HG02623 (cell line): ENCODE data around the gene CACNB4.
A peak's percentile ranks its signal among the peaks of the same experiment; 100 is the strongest.

Experiments used
- ATAC-seq: cut with Tn5 transposase; IDR thresholded peaks from one replicate; pipeline ENCODE4 v1.9.1; 2021; ENCODE audit warnings: moderate library complexity; ENCODE audit not compliant: unreplicated experiment

Gene CACNB4

DNA sequence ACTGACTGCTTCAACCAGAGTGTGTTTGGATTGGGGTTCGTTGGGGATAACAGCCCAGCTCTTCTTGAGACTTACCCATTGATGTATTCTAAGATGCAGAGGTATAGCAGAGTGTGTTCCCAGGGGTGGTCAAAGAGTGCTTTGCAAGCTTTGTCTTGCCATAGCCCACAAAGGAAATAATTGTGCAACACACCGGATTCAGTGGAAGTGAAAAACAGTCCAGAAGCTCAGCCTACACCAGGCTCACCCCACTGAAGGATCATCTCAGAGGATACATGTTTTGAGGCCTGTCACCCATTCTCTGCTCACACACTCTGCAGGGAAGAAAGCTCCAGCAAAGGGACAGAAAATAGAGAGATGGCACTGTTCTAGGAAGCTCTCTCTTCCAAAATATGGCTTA, 9.6 kb downstream of the CACNB4 start:
- ATAC-seq, result no peak

DNA sequence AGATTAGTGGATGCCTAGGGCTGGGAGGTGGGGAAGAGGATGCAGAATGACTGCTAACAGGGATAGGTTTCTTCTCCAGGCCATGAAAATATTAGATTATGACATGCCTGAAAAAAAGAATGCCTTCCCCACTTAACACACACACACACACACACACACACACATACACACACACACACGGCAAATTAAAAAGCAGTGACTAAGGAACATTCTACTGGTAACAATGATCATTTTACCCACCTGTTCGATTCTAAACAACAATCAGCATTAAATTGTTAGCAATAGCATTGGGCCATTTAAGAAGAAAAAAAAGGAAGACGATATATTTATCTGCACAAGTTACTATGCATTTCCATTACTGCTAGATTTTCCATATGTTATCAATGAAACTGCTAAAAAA, 10.8 kb downstream of the CACNB4 start:
- no peak for ATAC-seq

DNA sequence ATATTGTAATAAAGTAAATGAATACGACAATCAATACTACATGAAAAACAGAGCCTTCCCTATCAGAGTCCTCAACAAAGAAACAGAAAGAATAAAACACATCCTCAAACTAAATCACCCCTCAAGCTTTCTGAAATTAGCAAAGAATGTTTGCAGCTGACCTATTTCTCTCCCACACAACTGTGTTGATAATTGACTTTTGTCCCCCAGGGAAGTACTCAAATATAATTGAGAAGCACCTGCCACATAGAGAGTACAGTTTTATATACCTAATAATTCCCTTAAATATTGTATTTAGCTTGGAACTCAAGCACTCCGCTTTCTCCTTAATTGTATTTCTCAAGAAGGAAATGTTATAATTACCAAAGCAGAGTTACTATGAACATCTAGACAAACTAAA, 12.6 kb downstream of the CACNB4 start:
- ATAC-seq, result no peak

DNA sequence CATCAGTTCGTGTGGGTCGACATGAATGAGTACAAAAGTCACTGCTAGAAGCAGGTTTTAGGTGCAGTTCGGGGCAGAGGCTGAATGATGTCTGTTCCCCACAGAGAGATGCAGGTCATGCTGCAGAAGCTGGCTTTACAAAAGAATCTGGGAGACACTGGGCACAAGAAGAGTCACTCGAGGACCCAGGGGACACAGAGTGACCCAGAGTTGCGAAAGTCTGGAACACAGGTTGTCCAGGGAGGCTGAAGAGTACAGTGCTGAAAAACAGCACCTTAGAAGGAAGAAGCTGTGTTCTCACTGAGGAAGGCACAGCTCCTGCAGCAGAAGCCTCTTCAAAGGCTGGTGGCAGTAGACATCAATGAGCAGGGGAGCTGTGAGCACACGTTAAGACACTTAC, 14.8 kb downstream of the CACNB4 start:
- ATAC-seq, result no peak

DNA sequence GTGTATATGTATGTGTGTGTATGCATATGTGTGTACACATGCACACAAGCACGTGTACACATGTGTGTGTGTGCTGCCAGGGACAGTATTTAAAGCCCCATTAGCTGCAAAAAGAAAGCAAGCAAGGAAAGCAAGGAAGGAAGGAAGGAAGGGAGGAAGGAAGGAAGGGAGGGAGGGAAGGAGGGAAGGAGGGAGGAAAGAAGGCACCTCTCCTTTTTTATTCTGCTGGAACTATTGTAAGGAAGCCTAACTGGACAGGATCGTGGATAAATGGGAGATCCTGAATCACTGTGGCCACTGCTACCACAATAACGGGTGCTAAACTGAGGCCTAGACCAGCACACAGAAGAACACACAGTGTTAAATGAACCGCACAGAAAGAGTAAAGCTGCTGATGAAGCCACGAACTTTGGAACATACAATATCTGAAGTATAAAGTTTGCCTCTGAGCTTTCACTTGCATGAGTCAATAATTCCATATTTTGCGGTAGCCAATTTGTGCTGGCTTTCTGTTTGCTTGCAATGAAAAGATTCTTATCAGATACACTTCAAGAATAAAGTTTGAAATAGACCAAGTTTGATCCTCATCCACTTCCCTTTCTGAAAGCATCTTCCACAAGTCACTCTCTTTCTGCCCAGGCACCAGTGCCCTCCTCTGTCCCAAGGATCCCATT, 15.5 kb downstream of the CACNB4 start:
- ATAC-seq, result no peak

DNA sequence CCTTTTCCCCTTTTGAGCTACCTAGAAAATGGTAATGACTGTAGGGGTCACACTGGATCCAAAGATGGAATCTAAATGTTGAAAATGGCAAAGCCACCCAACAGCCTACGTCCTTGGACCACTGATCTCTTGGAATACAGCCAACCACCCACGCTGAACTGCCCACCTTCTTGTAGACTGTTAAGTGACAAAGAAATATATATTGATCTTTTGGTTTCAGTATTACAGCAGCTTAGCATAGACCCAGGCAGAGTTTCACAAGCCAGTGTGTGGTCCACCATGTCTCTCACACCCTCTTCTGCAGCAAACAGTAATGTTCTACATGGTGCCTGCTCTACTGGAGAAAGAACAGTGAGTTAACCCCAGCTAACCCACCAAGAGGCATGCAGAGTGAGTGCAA, 20.2 kb downstream of the CACNB4 start:
- ATAC-seq, result no peak

DNA sequence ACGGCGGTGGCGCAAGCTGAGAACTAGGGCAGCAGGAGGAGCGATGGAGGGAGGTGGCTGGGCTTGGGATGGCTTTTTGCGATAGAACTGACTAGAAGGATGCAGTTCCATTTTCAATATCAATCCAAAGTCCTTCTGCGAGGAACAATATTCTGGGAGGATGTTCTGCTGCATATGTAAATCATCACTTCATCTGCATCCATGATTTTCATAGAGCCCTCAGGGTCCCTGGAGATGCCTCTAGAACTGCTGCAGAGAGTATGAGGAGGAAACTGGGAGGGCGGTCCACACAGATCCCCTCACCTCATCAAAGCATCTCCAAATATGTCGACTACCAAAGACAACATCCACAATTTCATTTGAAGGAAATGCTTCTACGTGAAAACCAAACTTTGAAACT, 20.8 kb downstream of the CACNB4 start:
- no peak for ATAC-seq

DNA sequence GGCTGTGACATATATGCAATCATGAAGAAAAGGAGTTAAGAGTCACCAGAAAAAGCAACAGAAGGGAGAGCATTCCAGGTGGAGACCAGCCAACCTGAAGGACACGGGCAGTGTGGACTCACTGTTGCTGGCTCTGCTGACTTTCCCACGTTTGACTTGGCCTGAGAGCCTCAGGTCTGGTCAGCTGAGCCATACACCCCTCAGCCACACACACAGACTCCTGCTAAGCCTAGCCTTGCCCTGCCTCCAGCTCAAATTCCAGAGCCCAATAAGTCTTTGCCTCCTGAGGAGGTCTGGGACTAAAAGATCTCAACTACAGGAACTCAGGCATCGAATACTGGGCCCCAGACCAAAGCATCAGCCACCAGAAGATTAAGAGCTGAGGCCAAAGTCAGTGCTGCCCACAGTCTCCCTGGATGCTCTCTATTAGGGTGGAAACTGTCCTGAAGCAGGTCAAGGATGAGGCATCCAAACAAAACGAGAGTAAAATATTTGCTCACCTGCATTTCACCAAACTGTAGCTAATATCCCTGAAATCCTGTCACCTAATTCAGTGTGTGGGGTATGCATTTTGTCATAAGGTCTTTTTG, 23.3 kb downstream of the CACNB4 start:
- ATAC-seq, result no peak

DNA sequence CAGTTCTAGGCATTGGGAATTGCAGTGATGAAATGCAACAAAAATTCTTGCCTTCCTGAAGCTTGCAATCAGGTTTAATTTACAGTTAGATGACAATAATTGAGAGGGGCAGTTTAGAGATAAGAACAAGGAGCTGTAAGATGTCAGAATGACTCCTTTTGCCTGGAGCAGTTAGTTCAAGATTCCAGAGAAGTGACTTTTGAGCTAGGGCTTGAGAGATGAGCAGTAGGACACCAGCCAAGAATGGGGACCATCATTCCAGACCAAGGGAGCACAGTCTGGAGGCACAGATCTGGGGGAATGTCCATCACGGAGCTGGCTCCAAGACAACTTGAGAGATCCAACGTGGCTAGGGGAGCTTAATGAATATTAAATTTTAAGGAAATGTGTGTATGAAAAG, 26.8 kb downstream of the CACNB4 start:
- ATAC-seq, result no peak

DNA sequence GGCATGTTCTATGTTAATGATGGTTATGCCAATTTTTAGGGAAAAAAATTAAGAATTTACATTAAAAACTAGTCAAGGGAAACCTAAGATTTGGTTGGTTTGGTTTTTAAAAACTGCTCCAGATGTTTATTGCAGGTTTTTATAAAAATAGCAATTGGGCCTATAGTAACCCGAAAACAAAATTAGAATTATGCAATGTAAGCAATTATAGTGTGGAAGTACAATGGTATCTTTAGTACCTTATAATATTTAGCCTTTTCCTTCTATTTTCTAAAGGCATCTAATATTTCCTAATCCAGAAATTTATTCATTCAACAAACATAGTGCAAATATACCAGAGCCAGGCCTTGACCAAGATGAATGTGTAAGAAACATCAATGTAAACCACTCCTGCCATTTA, 27.3 kb downstream of the CACNB4 start:
- no peak for ATAC-seq

DNA sequence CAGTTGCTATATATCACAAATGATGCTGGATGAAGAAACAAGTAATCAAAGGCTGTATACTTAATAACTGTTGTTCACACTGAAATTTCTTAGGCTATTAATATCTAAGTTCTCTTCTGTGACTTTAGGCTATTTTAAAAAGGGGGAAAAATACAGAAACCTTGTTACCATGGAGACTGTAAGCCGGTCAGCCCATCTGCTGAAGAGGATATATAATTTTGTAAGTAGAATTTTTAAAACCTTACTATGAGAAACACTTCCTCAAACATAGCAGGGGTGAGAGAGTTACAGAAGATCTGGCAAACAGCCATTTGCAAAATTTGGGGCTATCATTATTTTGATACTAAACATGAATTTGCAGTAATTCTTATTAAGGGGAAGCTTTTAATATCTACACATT, 27.8 kb downstream of the CACNB4 start:
- no peak for ATAC-seq

DNA sequence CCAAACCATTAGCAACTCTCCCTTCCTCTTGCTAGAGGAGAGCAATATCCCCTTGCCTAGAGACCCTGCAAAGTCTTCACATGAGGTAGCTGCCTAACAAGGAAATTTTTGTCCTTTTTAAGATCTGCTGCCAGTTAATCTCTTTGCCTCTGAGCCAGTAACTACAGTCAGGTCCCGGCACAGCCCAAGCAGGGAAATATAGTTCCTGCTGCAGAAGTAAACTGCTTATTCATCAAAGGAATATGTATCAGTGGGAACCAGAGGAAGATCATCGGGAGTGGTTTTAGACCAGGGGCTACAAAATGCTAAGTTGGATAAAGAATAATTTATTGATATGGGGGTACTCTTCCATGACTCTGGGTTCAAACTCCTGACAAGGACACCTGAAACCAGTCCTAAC, 30.6 kb downstream of the CACNB4 start:
- ATAC-seq, result no peak

DNA sequence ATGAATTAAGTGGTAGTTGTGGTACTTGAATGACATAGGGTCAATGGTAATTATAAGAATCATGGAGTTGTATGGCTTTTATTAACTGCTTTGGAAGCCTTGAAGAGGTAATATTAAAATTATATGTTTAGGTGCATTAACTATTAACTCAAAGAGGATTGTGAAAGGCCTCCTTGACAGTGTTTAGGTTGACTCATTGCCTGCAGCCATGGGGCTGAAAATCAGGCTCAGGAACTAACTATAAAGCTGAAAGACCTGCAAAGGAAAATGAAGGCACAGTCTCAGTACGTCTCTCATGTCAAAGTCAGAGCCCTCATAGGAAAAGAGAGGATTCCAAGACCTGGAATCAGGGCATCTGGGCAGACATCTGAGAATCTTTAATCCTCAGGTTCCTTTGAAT, 31.0 kb downstream of the CACNB4 start:
- no peak for ATAC-seq

DNA sequence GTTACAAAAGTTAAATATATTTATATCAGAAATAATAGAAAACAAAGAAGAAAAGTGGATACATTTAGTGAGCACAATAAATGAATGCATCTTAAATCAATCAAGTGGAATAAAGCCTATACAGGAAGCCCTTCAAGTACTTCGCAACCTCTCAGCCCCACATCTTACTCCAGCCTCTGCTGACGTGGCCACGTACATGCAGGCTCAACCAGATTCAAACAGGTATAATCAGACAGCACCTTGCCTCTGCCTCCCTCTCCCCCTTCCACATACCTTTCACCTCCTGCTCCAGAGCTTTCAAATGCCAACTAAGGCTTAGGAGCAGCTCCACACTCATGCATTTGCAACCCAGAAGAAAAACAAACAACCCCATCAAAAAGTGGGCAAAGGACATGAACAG, 32.9 kb downstream of the CACNB4 start:
- ATAC-seq, result no peak

DNA sequence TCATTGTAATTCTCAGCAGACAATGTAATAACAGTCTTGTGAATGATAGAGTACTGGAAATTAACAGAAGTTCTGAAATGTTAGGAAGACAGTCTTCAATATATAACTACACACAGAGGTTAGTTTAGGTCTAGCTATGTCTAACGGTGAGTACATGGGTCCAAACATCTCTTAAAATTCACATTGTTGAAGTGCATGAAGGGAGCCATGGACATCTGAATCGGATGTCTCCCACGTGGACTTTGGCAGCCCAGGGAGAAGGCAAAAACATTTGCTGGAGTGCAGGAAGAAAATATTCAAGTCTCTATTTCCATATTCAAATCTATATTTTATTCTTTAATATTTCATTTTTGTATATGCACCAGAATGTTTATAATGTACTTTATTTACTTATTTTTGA, 34.8 kb downstream of the CACNB4 start:
- no peak for ATAC-seq

DNA sequence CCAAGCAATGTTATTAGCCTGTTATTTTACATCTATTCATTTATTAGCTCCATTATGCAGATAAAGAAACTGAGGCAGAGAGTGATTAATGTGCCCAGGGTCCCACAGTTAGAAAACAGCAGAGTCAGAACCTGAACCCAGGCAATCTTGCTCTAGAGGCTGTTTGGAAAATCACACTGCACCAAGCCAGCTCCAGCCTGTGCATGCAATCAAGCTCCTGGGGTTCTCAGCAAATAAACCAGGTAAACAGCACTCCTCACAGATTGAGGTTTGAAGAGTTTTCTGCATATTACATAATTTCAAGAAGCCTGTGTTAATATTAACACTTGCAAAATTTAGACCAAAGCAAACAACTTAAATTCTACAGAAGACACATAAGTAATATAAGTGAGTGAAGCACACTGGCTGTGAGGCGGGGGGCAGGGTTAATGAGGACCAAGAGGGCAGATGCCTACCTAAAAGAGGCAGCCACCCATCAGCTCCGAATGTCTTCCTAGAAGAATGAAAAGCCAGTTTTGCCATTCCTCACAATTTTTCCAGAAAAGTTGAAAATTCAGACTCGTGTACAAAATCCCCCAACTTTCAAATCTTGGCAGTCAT, 35.4 kb downstream of the CACNB4 start:
- no peak for ATAC-seq

DNA sequence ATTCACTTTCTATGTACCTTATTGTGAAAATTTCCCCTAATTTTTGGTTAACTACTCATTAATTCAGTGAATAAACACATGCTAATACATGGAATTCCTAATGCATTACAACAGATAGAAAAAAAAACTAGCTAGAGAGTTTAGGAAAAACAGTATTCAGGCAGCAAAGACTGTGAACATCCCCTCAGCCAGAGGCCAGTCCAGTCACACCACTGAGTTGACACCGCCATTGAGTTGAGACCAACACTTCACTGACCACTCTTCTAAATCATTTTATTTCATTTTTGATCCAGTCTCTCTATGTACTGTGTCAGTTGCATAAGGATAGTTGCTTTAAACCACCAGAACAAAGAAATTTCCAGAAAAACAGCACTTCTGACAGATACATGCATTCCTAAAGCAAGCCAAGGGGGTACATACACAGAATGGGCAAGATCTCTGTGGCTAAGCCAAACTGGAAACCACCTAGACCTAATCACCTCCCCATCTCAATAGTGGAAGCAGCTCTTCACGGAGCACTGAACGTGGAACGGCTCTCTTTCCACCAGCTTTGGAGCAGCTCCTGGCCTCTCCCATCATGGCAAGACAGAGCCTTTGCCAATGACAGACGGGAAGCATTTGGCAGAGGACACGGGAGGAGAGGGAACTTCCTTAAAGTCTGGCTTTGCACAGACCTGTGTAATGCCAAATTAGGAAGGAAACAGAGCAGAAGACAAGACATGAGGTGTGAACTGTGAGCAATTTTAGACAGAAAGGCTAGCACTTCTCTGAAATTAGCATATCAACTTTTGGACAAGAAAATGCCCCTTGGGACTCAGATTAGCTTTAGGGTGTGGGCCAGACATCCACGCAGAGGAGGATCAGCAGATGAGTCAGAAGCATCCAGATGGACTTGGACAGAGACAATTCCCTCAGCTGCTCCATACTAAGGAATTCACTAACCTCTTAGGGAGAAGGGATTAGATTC, 36.4 kb downstream of the CACNB4 start:
- ATAC-seq, result peak; percentile 69

DNA sequence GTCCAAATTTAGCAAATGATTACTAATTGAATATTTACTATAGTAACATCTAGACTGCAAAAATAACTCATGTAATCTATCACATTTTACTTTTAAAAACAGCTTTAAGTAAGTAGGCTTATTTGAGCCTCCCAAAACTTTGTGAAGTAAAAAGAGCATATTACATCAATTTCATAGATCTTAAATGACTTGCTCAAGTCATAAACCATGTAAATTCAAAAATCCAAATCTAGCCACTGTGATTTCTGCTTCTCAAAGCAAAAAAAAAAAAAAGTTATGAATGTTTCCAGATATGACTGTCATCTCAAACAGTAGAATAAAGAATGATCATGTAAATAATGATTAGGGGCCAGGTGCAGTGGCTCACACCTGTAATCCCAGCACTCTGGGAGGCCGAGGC, 37.5 kb downstream of the CACNB4 start:
- no peak for ATAC-seq

DNA sequence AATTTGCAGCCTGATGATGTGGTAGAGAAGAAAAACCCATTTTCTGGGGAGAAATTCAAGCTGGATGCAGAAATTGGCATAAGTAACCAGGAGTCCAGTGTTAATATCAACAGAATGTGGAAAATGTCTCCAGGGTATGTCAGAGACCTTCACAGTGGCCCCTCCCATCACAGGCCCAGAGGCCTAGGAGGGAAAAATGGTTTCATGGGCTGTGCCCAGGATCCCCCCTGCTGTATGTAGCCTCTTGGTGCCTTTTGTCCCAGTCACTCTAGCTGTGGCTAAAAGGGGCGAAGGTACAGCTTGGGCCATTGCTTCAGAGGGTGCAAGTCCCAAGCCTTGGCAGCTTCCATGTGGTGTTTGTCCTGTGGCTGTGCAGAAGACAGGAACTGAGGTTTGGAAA, 40.2 kb downstream of the CACNB4 start:
- no peak for ATAC-seq

DNA sequence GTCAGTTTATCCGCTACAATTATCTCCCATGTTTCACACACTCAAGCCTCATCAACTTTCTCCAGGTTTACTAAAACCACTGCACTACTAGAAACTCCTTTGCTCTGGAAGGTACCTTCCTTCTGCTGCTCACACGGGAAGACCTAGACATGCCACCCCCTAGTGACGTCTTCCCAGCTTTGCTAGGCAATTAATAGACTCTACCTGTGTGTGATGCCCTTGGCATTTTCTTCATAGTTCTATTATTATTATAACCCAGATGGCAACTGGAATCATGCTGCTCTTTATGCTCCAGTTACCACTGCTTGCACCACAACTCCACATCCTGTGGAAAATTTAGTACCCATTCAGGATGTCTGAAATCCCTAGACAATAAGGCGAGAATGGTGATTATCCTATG, 42.4 kb downstream of the CACNB4 start:
- ATAC-seq, result no peak

DNA sequence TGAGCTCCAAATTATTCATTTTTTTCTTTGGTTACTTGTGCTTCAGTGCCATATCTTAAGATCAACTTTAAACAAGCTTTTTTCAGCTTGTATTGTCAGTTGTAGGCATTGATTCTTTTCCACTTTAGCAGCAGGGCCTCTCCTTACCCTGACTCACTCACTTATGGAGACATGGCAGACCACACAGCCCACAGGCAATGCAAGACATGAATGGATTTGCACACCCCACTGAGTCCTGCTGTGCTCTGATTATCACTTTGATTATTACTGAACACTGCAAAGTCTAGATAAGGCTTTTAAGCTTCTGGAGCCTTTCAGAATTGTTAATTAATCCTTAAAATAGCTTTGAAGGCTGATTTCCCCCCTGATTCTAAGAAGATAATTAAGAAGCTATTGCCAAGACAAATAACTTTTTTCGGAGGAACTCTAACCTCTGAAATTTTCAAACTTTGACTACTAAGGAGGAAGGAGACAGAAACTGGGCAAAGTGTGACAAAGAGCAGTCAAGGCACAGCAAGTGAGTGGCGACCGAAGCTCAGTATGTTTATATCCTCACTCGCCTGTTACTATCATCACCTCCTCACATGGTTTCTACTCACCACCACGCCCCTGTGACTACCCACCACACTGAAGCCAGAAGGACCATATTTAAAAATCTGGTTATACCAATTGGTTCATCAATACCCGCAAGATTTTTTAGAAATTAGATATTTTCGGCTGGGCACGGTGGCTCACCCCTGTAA, 43.3 kb downstream of the CACNB4 start:
- ATAC-seq, result no peak
